Measurements from ENCODE around the gene CDH13. TPM values are rescaled to one million over a fixed set of nuclear protein-coding genes. Genes with fewer than 3 reads are reported as not detected.

CDH13 gene
- total and polyA plus RNA-seq, 2 of the 8 experiments (the other 6 are each of a cell fraction or from before 2014, with no cell fraction given) = 2.3 to 2.4 TPM

DNA sequence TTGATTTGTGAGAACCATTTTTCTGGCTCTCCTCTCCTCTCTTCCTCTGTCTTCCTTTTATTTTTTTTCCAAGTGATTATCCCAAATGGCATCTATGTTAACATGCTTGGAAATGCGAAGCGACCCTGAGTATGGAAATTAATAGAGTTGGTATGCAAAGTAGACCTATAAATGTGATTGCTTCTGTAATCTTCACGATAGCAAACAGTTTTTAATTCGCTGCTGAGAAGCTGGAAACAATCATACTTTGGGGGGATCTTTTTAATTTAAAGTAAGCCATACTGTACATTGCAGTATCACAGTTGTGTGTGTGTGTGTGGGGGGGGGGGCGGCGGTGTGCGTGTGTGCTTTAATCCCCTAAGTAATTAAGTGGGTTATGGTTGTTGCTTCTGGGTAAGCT is 233.3 kb downstream of the CDH13 start:
- FAIRE-seq (no peak), DNase-seq (ENCODE audit: low read depth in 1 of 2, low spot score in 2 of 2) (no peak)
- POLR2A ChIA-PET (ENCODE audit: partially characterized antibody) = no interaction called here
- no peak overlapping the region for H3K27ac ChIP-seq (ENCODE audit: low read depth, low read length)
- H2BK120ac ChIP-seq (replicated peaks; ENCODE audit: low read depth, low read length) = no peak overlapping the region
- no peaks in the 10 kb centered on the region for H3K23me2 ChIP-seq (ENCODE audit: low read depth, low read length)
- H3K27me3 ChIP-seq (replicated peaks in 1 of 4; ENCODE audit: control insufficient read depth in 3 of 4, extremely low read depth in 1 of 4, insufficient read depth in 3 of 4, low read length in 3 of 4) = no peaks in the 10 kb centered on the region
- no peak overlapping the region for H3K4me3 ChIP-seq (ENCODE audit: extremely low read depth in 1 of 4, insufficient read depth in 2 of 4, low read depth in 3 of 4, low read length in 4 of 4)
- no peak overlapping the region for H3K14ac ChIP-seq (ENCODE audit: insufficient read length)
- no peaks in the 10 kb centered on the region for H3K79me1 ChIP-seq (ENCODE audit: low read depth, low read length)
- no peak overlapping the region for H3K4ac ChIP-seq (replicated peaks; ENCODE audit: insufficient read length, low read depth, low read length)
- no peak overlapping the region for H2BK15ac ChIP-seq (ENCODE audit: low read length)
- WGBS, 2 experiments (ENCODE audit: extremely low coverage in 1 of 2, insufficient coverage in 1 of 2, insufficient read length in 1 of 2, insufficient replicate concordance in 2 of 2, low coverage in 1 of 2, low lambda C conversion rate in 2 of 2, missing lambda C conversion rate in 1 of 2) = 92% methylated on average over 7 of the region's 7 CpGs; no CpG with 5 or more reads in 1 of the 2 experiments
- CTCF ChIA-PET (ENCODE audit: partially characterized antibody) = interaction anchor here (0.6 to 0.8 kb wide), 2 partner anchors 109 to 404 kb away, joined by 3 read pairs; no protein-coding TSS in a partner anchor
- no peak overlapping the region for H2BK12ac ChIP-seq (ENCODE audit: low read depth, low read length)
- H3K9me3 ChIP-seq (ENCODE audit: insufficient read depth in 2 of 2, low read depth in 1 of 2, low read length in 1 of 2) = peaks cover 0 to under 1% of the 10 kb centered on the region in 2 experiments; a peak in 1 of 4 replicates
- H3K4me2 ChIP-seq (ENCODE audit: insufficient read depth in 1 of 2, low read depth in 2 of 2, low read length in 2 of 2) = no peak overlapping the region
- H4K91ac ChIP-seq (replicated peaks; ENCODE audit: insufficient read length, low read length) = no peak overlapping the region
- no peak overlapping the region for H2BK5ac ChIP-seq (ENCODE audit: low read depth, low read length)
- H2BK20ac ChIP-seq (ENCODE audit: low read length) = no peak overlapping the region
- no peak overlapping the region for H3K18ac ChIP-seq (ENCODE audit: extremely low read depth, low read length)
- no peak overlapping the region for H4K5ac ChIP-seq (ENCODE audit: insufficient read length, low read depth, low read length)
- no peak overlapping the region for H3K9ac ChIP-seq (replicated peaks in 1 of 4; ENCODE audit: extremely low read depth in 1 of 4, low read depth in 3 of 4, low read length in 3 of 4)
- no peak overlapping the region for H4K8ac ChIP-seq (ENCODE audit: extremely low read depth, insufficient read depth, low read length)
- no peaks in the 10 kb centered on the region for H4K20me1 ChIP-seq (replicated peaks in 1 of 2; ENCODE audit: control insufficient read depth in 1 of 2, insufficient read depth in 2 of 2, low read length in 2 of 2)
- no peak overlapping the region for H2AFZ ChIP-seq (ENCODE audit: low read length)
- H3K36me3 ChIP-seq (ENCODE audit: control insufficient read depth in 2 of 4, insufficient read depth in 4 of 4, low read length in 3 of 4) = no peaks in the 10 kb centered on the region
- H3K23ac ChIP-seq (ENCODE audit: insufficient read length) = no peak overlapping the region
- no peak overlapping the region for H2AK5ac ChIP-seq (ENCODE audit: low read depth, low read length)
- H3K56ac ChIP-seq (replicated peaks; ENCODE audit: insufficient read length, low read depth, low read length) = no peak overlapping the region
- H3K79me2 ChIP-seq (ENCODE audit: control insufficient read depth in 1 of 2, insufficient read depth in 2 of 2, low read length in 2 of 2) = no peaks in the 10 kb centered on the region
- H3K4me1 ChIP-seq (replicated peaks in 1 of 4; ENCODE audit: control insufficient read depth in 3 of 4, insufficient read depth in 4 of 4, low read length in 3 of 4) = no peaks in the 10 kb centered on the region
- TF ChIP-seq EP300 (IDR thresholded peaks at IDR 0.05; ENCODE audit: borderline replicate concordance in 1 of 2, low read depth in 2 of 2, low read length in 2 of 2) (no peak), MAFK (IDR thresholded peaks at IDR 0.05; ENCODE audit: low read depth, low read length) (no peak), NANOG (IDR thresholded peaks at IDR 0.05; ENCODE audit: insufficient read depth, low read depth, low read length, poor library complexity, severe bottlenecking) (no peak), ASH2L (IDR thresholded peaks at IDR 0.05; ENCODE audit: low read length) (no peak), YY1 (IDR thresholded peaks at IDR 0.05; ENCODE audit: low read depth, low read length) (no peak), HDAC2 (IDR thresholded peaks at IDR 0.05; ENCODE audit: borderline replicate concordance in 1 of 2, low read depth in 2 of 2, low read length in 2 of 2) (no peak), TAF1 (IDR thresholded peaks at IDR 0.05; ENCODE audit: low read depth, low read length) (no peak), GABPA (IDR thresholded peaks at IDR 0.05; ENCODE audit: borderline replicate concordance, insufficient read depth, low read length) (no peak), FOSL1 (IDR thresholded peaks at IDR 0.05; ENCODE audit: insufficient read depth, low read depth, low read length) (no peak), TEAD4 (IDR thresholded peaks at IDR 0.05; ENCODE audit: low read depth, low read length) (no peak), CHD2 (IDR thresholded peaks at IDR 0.05; ENCODE audit: low read length) (no peak), CEBPB (IDR thresholded peaks at IDR 0.05; ENCODE audit: low read depth, low read length) (no peak)
